ENCODE results near the gene LPP.

DNA sequence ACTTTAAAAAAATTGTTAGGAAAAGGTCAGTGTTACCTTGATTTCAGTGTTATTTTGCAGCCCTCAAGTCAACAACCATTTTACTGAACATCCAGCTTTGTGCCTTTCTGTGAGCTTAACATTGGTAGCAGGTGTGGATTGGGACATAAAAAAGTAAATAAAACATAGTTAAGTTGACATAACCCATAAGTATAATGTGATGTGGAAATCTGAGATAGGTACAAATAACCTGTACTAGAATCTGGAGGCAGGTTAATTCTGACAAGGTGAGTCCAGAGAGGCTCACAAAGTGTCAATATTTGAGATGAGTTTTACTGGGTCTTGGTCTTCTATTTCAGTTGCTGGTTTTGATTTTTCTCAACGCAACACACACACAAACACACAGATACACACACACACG, 151.3 kb downstream of the LPP start:
- TF ChIP-seq POLR2A (IDR thresholded peaks at IDR 0.05; ENCODE audit: low read depth, low read length) (no peak), POLR2AphosphoS5 (IDR thresholded peaks at IDR 0.05; ENCODE audit: low read depth, low read length) (no peak), SPI1 (IDR thresholded peaks at IDR 0.05; ENCODE audit: low read depth, low read length) (no peak)

All from GM12891 (cell line).